ENCODE results near the gene PNKP. TPM values are rescaled to one million over a fixed set of nuclear protein-coding genes. Genes with fewer than 3 reads are reported as not detected.

The PNKP gene
- total RNA-seq, 1 experiment from 2014 or later: 130 TPM

- BruUV-seq (replicated peaks): no TSS peak
- Histone ChIP-seq H3K27me3 (replicated peaks; ENCODE audit: insufficient read depth, low read depth, low read length, poor library complexity) (no peaks in the 10 kb centered on the region), H3K36me3 (ENCODE audit: insufficient read depth, low read length, poor library complexity, severe bottlenecking) (no peaks in the 10 kb centered on the region), H3K4me3 (ENCODE audit: low read depth, low read length, poor library complexity, severe bottlenecking) (no peak overlapping the region), H3K27ac (ENCODE audit: low read depth, low read length, poor library complexity, severe bottlenecking) (no peak overlapping the region), H3K9me3 (ENCODE audit: low read depth, low read length, poor library complexity, severe bottlenecking) (no peaks in the 10 kb centered on the region), H3K4me1 (ENCODE audit: insufficient read depth, low read length, poor library complexity, severe bottlenecking) (no peaks in the 10 kb centered on the region)
- CTCF ChIA-PET: no interaction called here
- TF ChIP-seq, protein P1, sequence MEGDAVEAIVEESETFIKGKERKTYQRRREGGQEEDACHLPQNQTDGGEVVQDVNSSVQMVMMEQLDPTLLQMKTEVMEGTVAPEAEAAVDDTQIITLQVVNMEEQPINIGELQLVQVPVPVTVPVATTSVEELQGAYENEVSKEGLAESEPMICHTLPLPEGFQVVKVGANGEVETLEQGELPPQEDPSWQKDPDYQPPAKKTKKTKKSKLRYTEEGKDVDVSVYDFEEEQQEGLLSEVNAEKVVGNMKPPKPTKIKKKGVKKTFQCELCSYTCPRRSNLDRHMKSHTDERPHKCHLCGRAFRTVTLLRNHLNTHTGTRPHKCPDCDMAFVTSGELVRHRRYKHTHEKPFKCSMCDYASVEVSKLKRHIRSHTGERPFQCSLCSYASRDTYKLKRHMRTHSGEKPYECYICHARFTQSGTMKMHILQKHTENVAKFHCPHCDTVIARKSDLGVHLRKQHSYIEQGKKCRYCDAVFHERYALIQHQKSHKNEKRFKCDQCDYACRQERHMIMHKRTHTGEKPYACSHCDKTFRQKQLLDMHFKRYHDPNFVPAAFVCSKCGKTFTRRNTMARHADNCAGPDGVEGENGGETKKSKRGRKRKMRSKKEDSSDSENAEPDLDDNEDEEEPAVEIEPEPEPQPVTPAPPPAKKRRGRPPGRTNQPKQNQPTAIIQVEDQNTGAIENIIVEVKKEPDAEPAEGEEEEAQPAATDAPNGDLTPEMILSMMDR (conservative IDR thresholded peaks at IDR 0.05; ENCODE audit: low read depth, low read length): no peak
- no peak for TF ChIP-seq EZH2 (IDR thresholded peaks at IDR 0.05; ENCODE audit: borderline replicate concordance, low read depth, low read length, poor library complexity, severe bottlenecking)
- POLR2A ChIA-PET (ENCODE audit: low non-redundant PET): no interaction called here
- no peak for DNase-seq (ENCODE audit: low spot score)
- intact Hi-C loops (cut with micrococcal nuclease; ENCODE audit: unreplicated experiment): no loop called here
These were observed 27.6 kb upstream of the PNKP start for GRCh38 chr19:49894879-49895565.

GRCh38 chr19:49894011-49894664 is 26.8 kb upstream of the PNKP start:
- Histone ChIP-seq H3K27me3 (replicated peaks; ENCODE audit: insufficient read depth, low read depth, low read length, poor library complexity) (no peaks in the 10 kb centered on the region), H3K9me3 (ENCODE audit: low read depth, low read length, poor library complexity, severe bottlenecking) (no peaks in the 10 kb centered on the region), H3K36me3 (ENCODE audit: insufficient read depth, low read length, poor library complexity, severe bottlenecking) (no peaks in the 10 kb centered on the region), H3K4me1 (ENCODE audit: insufficient read depth, low read length, poor library complexity, severe bottlenecking) (no peaks in the 10 kb centered on the region), H3K4me3 (ENCODE audit: low read depth, low read length, poor library complexity, severe bottlenecking) (no peak overlapping the region), H3K27ac (ENCODE audit: low read depth, low read length, poor library complexity, severe bottlenecking) (no peak overlapping the region)
- ChIA-PET CTCF (interaction anchor here (0.6 to 0.7 kb wide), 2 partner anchors 22 to 177 kb away, joined by 4 to 10 read pairs; no protein-coding TSS in a partner anchor), POLR2A (ENCODE audit: low non-redundant PET) (no interaction called here)
- TF ChIP-seq EZH2 (IDR thresholded peaks at IDR 0.05; ENCODE audit: borderline replicate concordance, low read depth, low read length, poor library complexity, severe bottlenecking): no peak
- TF ChIP-seq, protein P1 (conservative IDR thresholded peaks at IDR 0.05; ENCODE audit: low read depth, low read length): no peak
- no TSS peak for BruUV-seq (replicated peaks)
- intact Hi-C loops (cut with micrococcal nuclease; ENCODE audit: unreplicated experiment): no loop called here
- no peak for DNase-seq (ENCODE audit: low spot score)

DNA sequence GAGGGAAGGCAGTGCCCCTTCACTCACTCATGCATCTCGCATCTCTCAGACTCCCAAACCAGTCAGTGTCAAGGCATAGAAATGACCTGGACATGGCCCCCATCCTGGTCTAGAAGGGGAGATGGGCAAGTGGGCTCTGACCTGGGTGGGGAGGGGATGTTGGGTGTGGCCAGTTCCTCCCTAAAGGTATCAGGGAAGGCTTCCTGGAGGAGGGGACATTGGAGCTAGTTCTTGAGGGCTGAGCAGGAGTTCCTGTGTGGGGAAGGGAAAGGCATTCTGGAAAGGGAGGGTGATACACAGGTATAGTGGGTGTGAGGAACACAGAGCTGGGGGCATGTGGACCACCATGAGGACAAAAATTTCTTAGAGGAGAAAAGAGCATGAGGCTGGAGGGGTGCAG is 25.3 kb upstream of the PNKP start:
- Histone ChIP-seq H3K4me1 (ENCODE audit: insufficient read depth, low read length, poor library complexity, severe bottlenecking) (no peaks in the 10 kb centered on the region), H3K36me3 (ENCODE audit: insufficient read depth, low read length, poor library complexity, severe bottlenecking) (no peaks in the 10 kb centered on the region), H3K9me3 (ENCODE audit: low read depth, low read length, poor library complexity, severe bottlenecking) (no peaks in the 10 kb centered on the region), H3K4me3 (ENCODE audit: low read depth, low read length, poor library complexity, severe bottlenecking) (no peak overlapping the region), H3K27ac (ENCODE audit: low read depth, low read length, poor library complexity, severe bottlenecking) (no peak overlapping the region), H3K27me3 (replicated peaks; ENCODE audit: insufficient read depth, low read depth, low read length, poor library complexity) (no peaks in the 10 kb centered on the region)
- BruUV-seq (replicated peaks): no TSS peak
- POLR2A ChIA-PET (ENCODE audit: low non-redundant PET): no interaction called here
- no peak for TF ChIP-seq EZH2 (IDR thresholded peaks at IDR 0.05; ENCODE audit: borderline replicate concordance, low read depth, low read length, poor library complexity, severe bottlenecking)
- DNase-seq (ENCODE audit: low spot score): no peak
- intact Hi-C loops (cut with micrococcal nuclease; ENCODE audit: unreplicated experiment): no loop called here
- CTCF ChIA-PET: no interaction called here
